NCI-H1105 (cell line): ENCODE measurements around the gene ST6GALNAC3.
"Not testable (repeated sequence)": the region's sequence is repeated elsewhere in the genome, so short reads cannot be mapped to it uniquely, and the experiment has no call there.

Experiments used
- DNase-seq: peaks from one replicate; lab custom pipeline; 2025; lab: John Stamatoyannopoulos, UW

Gene ST6GALNAC3

GRCh38 chr1:76639181-76639580 is 564.6 kb downstream of the ST6GALNAC3 start:
- no peak for DNase-seq

DNA sequence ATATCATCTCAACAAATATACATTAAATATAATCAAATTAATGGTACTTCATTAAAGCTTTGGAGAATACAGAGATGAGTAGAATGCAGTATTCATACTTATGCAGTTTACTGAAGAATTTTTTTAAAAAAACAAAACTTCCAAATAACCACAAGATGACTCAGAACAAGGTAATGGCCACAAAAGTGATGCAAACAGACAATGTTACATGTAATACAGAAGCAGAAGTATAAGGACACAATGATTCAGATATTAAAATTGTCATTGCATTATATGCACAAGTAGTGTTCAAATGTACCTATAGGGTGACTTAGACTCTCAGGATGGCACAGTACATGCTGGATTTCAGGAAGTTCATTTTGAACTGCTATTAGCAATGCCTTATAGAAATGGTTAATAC is 565.5 kb downstream of the ST6GALNAC3 start:
- DNase-seq: no peak

DNA sequence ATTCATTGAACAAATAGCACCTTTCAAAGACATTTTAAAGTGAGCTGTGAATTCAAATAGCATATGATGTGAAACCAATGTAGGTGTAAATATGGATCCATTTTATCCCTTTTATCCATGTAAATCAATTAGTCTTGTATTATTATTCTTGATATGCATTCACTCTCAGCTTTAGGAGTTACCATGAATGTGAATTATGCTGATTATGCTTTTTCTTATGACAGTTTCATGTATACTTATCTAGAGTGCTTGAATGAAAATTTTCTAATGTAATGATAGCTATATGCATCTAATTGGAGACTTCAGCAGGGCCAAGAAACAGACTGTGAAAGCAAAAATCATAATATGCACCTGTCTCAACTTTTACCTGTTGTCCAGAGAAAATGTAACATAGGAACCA is 566.2 kb downstream of the ST6GALNAC3 start:
- DNase-seq: no peak

- no peak for DNase-seq
These were observed 569.6 kb downstream of the ST6GALNAC3 start for GRCh38 chr1:76644139-76644538.

- not testable (repeated sequence) for DNase-seq
These were observed 578.3 kb downstream of the ST6GALNAC3 start for GRCh38 chr1:76652860-76653259.

DNA sequence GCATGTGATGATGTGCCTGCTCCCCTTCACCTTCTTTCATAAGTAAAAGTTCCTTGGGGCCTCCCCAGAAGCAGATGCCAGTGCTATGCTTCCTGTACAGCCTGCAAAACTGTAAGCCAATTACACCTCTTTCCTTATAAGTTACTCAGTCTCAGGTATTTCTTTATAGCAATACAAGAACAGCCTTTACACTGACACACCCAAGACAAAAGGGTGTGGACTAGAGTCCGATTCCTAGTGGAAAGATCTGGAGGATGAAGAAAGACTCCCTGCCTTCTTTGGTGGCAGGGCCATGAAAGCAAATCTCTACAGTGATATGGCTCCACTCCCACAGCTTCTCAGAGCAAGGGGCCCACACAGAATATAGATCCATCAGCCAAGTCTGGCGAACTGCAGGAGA is 583.1 kb downstream of the ST6GALNAC3 start:
- no peak for DNase-seq

DNA sequence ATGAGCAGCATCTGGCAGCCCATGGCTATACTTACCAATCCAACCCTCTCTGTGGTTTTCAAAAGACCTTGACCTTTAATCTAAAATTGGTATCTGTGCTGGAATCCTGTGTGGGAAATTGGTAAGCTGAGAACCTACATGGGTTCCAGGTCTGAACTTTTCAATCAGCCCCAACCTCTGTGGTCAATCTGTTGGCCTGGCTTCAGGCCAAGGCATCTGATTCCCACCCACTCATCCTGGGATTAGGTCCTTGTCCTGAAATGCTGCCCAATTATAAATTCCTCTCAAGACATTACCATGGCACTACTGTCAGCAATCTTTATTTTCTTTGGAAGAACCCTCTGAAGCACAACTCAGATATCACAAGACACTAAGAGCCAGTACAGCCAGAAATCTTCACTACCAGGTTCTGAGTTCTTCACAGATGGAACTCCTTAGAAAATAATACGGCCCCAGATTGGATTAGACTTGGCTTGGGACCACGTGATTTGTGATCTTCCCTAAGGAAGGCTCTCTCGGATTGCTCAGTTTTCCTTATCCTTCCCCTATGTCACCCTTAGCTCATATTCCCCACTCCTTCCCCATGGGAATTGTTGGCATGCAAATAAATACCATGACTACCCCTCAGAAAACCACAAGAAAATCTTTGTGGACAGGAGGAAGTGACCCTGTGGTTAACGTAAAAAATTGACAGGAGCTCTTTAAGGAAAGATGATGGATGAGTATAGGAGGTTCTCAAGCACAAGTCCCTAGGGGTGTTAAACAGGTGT is 584.8 kb downstream of the ST6GALNAC3 start:
- DNase-seq: no peak

- no peak for DNase-seq
These were observed 587.0 kb downstream of the ST6GALNAC3 start for GRCh38 chr1:76661531-76661930.

GRCh38 chr1:76666499-76666898 is 592.0 kb downstream of the ST6GALNAC3 start:
- no peak for DNase-seq

- DNase-seq: no peak
These were observed 593.5 kb downstream of the ST6GALNAC3 start for GRCh38 chr1:76668046-76668445.

DNA sequence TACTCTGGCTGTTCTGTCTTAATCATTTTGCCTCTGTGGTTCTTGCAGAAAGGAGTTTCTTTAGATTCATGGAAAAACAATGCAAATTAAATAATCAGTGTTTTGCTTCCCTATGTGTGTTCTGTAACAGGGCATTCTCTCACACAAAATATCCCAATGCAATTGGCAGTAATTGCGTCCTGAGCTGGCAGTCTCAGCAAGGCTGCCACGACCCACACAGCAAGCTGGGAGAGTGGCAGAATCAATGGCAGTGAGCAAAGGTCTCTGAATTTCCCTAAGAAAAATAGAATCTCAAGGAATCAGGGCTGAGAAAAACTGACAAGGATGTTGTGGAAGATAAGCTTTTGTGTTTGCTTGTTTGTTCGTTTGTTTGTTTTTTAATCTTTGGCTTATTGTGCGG is 594.6 kb downstream of the ST6GALNAC3 start:
- no peak for DNase-seq

DNA sequence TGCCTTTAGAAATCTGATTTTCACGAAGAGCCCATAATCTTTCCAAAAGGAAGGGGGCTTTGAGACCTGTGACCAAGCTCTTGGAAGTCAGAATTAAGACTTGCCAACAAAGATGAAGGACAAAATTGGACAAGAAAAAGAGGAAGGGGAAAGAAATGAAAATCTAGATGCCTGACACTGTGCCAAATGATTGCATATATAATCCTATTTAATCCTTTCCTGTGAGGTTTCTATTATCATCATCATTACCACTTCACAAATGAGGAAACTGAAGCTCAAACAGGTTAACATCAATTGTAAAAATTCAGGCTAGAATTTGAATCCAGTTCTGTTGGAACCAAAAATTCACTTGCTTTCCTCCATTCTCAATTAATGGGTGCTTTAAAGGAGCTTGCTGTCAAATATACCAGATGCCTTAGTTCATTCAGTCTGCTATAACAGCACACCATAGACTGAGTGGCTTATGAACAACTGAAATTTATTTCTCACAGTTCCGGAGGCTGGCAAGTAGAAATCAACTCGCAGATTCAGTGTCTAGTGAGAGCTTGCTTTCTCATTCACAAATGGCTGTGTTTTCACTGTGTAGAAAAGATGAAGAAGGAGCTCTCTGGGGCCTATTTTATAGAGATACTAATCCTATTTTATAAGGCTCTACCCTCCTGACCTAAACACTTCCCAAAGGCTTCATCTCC is 595.2 kb downstream of the ST6GALNAC3 start:
- DNase-seq: no peak

DNA sequence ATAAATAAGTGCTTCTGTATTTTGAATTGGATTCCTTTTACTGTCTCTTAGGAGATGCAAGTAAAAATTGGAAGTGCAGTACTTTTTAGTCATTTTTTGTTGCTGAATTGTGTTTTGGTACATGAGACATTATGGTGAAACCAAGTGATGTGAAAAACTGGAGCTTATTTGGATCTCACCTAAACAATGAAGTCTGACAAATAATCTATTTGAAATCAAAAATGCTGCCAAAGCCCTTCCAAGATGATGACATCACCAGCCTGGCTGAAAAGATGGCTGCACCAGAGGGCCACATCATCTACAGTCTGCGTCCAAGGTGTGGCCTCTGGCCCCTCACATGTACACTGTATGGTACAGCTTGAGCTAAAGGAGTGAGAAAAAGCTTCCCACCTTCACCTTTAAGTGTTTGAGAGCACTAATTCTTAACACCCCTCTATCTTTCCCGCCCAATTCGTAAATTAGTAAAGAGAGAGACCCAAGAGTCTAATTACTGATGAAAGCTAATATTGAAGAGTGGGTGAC is 600.2 kb downstream of the ST6GALNAC3 start:
- no peak for DNase-seq

DNA sequence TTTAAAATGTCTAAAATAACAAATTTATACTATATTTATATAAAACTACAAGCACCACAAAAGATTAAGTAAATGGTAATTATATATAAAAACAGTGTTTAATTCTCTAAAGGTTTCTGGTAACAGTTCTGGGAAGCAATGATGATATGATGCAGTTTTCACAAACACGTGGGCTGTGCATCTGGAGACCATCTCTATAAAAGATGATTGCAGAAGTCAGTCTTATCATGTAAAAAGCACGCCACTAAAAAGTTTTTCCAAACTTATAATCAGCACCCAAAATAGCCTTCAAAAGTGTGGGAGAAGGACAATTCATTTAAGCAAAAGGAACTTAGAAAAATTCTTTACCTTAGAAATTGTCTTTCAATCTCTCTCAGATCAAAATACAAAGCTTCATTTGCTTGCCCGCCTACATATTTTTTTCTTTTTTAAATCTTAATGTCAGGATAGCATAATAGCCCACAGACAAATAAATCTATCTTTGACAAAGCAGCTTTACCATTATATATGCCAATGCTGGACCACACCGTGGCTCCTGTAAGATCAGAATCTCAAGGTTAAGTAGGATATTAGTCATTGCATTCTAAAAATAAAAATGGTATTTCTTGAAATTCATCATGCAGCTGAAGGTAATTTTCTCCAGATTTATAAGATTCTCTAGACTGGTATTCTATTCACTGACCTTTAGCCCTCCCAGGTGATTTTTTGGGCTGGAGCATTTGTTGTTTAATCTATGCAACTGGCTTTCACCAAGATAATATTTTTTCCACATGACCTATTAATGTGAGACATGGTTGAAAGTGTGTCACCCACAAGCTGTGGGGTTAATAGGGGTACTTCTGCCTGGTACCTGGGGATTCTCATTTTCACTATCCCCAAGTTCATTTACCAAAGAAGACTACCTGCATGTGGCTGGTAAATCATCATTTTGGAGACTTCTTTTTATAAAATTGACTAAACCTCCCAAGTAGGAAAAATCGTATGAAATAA is 603.2 kb downstream of the ST6GALNAC3 start:
- DNase-seq: no peak

- no peak for DNase-seq
These were observed 605.1 kb downstream of the ST6GALNAC3 start for GRCh38 chr1:76679534-76680152.

DNA sequence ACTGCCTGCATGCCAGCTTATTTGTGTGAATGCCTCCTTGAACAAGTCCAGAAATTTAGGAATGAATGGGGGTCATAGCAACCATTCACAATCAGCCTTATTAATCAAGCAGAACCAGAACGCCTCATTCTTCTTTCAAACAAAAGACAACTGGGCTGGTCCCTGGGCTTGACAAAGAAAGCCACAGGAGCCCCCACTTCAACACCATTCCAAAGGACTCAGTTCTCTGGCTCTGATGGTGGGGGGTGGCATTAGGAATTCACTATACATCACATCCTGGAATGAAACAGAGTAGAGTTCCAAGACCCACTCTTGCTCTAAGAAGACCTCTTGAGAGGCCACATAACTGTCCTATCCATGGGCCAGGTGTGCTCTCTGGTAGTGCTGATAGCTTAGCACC is 606.1 kb downstream of the ST6GALNAC3 start:
- DNase-seq: no peak

DNA sequence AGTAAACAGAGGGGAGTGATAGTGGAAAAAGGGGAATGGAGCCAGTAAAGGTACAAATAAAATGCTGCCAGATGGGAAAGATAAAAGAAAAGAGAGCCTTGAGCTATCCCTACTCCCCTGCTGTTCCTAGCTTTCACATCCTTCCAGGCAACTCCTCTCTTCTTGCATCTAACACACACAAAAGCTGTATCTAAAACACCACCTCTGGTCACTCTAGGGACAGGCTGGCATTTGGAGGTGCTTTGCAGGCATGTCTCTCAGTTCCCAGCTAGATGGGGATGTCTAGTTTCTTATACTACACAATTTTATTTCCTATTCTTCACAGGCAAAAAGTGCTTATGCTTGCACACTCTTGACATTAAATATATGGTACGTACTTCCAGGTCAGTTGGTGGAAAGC is 607.6 kb downstream of the ST6GALNAC3 start:
- DNase-seq: no peak
